NOMO-1 treated with dmso at 0.1 percent for 144 hours (cell line): ENCODE results near the gene CLEC3B.

ENCODE experiments used
- DNase-seq: peaks from one replicate; lab custom pipeline; 2025; ENCODE audit not compliant: unreplicated experiment; lab: John Stamatoyannopoulos, UW

CLEC3B gene

GRCh38 chr3:45002720-45003119, 23.4 kb upstream of the CLEC3B start:
- DNase-seq = no peak

- DNase-seq = no peak
Measured at GRCh38 chr3:45003406-45003805, 22.7 kb upstream of the CLEC3B start.

DNA sequence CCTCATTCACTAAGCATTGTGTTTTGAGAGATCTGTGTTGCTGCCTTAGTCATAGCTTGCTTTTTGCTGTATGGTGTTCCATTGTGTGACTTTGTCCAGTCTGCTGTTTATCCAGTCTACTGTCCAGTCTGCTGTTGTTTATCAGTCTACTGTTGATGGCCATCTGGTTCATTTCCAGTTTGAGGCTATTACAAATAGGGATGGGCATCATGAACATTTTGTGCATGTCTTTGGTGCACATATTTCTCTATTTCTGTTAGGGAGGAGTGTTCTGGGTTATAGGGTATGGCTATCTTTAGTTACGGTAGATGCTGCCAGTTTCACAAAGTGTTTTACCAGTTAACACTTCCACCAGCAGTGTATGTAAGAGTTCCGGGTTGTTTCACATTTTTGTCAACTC, 22.2 kb upstream of the CLEC3B start:
- no peak for DNase-seq

DNA sequence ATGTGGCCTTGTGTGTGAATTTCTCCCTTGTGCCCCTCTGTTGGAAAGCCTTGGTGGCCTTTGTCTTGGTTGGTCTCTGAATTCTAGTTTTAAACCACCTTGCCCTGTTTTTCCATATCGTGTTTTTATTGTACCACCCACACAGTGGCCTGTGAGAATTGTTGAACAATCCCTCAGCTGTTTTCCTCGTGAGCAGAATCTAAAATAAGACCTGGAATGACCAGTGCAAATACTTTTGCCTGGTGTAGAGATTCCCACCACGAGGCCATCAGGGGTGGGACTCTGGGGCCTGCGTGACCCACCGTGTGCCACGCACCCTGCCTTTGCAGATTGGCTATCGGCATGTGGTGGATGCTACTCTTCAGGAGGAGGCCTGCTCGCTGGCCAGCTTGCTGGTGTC, 19.0 kb upstream of the CLEC3B start:
- DNase-seq = no peak

GRCh38 chr3:45008117-45008516, 18.0 kb upstream of the CLEC3B start:
- no peak for DNase-seq

- no peak for DNase-seq
Measured at GRCh38 chr3:45009868-45010267, 16.2 kb upstream of the CLEC3B start.

- DNase-seq = no peak
Measured at GRCh38 chr3:45010811-45011333, 15.2 kb upstream of the CLEC3B start.

DNA sequence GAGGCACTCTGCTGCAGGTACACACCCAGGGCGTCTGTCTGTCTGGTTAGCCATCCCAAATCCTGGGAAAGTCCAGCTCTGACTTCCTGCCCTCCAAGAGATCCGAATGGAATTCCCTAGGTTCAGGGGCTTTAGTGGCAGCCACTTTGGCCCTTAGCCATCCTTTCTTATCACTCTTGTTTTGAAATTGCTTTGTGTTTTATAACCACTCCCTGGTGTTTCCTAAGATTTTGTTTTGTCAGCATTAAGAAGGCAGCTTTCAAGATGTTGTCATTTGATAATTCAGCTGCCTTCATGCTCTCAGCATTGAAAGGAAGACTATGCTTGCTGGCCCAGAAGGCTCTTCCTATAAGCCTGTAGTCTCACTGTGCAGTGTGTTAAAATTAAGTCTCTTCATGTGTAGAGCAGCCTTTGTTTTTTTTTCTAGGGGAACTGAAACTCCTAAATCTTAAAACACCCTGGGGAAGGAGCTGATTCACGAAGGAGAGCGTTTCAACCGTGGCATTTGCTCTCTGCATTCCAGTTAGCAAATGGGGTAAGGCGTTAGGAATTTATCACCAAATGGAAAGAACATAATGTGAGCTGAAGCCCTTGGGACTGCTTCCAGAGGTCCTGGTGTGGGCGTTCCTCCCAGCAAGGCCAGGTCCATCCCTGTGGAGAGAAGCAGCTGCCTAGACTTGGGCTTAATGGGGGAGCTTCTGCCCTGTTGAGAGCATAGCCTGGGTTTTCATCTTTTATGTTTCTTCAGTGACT, 14.2 kb upstream of the CLEC3B start:
- DNase-seq = peak; percentile 53

GRCh38 chr3:45012577-45012976, 13.5 kb upstream of the CLEC3B start:
- DNase-seq = no peak

DNA sequence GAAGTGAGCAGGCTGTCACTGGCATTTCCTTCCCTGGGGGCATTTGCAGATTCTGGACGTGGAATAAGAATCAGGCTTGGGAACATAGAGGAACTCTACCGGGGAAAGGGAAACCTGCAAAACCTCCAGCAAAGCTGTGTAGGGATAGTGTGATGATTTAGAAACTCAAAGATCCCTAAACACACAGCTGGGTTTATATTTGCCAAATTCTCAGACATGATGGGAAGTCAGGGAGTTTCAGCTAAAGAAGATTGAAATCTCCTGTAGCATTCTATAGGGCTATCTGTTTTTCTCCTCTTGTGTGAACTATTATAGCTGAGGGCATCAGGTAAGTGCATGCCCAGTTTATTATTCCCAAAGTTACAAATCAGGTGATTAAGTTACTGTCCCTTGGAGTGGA, 9.2 kb upstream of the CLEC3B start:
- no peak for DNase-seq

DNA sequence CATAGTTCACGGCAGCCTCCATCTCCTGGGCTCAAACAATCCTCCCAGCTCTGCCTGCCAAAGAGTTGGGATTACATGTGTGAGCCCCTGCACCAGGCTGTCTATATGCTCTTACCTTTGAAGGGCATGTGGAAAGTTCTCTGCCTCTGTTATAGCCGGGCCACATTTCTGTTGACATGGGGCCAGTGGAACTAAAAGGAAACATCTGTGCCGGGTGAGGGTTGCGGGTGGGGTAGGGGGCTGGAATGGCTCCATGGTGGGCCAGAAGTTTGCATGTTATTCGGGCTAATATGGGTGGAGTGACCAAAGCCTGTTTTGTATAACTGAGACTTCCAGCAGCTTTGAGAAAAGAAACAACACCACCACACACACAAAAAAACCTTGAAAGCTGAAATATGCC, 8.3 kb upstream of the CLEC3B start:
- no peak for DNase-seq

GRCh38 chr3:45020534-45020933, 5.6 kb upstream of the CLEC3B start:
- no peak for DNase-seq

- no peak for DNase-seq
Measured at GRCh38 chr3:45021524-45022297, 4.4 kb upstream of the CLEC3B start.

- no peak for DNase-seq
Measured at GRCh38 chr3:45023675-45024074, 2.4 kb upstream of the CLEC3B start.

GRCh38 chr3:45024542-45025255, 1.4 kb upstream of the CLEC3B start:
- DNase-seq = no peak

DNA sequence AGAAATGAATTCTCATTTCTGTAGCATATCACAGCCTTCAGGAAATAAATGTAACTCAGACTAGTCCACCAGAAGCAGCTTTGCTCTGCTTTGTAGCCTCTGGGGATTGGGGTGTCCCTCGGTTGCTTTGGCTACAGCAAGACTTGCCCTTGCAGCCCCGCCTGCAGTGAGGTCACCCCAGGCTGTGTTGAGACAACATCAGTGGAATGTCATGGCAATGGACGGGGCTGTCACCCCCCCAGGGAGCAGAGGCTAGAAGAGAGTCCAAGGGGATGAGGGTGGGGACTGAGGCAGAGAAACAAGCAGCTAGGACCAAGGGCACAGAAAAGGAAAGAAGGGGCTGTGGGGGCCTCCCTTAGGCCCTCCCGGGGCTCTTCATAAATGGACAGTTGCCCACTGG, 854 bp downstream of the CLEC3B start:
- DNase-seq = no peak

DNA sequence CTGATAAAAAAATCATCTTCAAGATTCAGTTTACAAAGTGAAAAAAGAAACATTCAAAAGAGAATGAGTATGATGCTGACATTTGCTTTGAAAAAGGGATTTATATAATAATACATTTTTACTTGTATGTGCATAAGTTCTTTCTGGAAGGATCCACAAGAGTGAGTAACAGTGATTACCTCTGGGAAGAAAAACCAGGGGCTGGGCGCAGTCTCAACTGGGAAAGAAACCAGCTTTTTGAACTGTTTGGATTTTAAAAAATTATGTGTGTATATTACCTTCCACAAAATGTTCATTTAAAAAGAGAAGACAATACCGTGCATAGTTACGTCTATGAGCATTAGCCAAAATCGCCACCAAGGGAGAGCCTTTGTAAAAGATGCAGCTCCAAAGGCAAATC, 1.3 kb downstream of the CLEC3B start:
- DNase-seq = no peak

- DNase-seq = no peak
Measured at GRCh38 chr3:45029216-45029615, 3.1 kb downstream of the CLEC3B start.

DNA sequence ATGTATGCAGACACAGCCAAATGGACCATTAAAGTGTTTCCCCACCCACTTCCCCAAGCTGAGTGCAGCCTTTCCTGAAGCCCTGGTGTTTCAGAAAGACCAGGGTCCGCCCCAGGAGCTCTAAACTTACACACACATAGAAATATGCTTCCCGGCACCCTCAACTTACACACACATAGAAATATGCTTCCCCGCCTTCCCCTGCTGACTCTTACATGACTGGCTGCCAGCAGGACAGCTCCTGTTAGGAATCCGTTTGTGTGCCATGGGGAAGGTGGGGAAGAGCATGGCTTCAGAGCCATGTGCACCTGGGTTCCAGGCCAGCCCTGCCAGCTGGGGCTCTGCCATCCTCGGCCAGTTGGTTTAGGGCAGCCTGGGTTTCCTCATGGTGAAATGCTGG, 3.6 kb downstream of the CLEC3B start:
- DNase-seq = no peak

DNA sequence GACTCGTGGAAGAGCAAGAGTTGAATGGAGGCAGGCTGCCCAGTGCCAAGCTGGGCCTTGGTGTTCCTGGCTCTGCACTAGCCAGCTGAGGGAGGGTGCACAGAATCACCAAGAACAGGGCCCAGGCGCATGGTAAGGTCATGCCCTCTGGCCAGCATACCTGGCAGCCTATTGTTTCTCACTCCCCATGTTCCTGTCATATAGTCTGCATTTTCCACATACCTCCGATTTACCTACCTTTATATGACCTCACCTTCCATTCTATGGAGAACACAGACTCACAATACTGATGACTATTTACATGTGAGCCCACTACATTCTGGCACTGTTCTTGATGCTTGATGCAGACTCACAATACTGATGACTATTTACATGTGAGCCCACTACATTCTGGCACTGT, 5.4 kb downstream of the CLEC3B start:
- DNase-seq = no peak

DNA sequence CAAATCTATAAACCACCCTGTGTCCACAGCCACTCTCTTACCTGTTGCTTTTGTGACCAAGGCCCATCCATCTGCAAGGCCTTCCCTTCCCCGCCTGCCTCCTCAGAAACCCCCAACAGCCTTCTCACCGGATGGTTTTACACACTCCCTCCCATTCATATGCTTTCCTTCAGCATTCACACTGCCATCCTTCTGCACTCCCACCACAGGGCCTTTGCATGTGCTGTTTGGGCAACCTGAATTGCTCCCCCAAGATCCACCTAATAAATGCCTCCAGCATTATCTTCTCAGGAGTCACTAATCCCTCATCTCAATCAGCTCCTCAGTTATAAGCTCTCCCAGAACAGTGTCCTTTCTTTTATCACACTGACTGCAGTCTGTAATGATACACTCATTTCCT, 6.0 kb downstream of the CLEC3B start:
- no peak for DNase-seq

DNA sequence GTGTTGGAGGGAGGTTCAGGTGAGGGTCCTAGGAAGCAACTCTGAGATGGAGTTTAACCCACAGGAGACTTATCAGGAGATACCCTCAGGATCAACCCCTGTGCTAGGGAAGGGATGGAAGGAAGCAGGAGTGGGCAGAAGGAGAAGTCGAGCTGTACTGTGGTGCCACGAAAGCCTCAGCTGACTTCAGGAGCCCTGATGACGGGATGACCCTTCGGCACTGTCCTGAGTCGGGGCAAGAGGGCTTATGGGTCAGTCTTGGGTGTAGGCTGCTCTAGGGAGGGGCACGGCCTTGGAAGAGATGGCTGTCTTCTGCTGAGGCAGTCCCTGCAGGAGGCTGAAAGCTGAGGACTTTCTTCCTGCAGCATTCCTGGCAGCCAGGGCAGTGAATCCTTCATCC, 7.7 kb downstream of the CLEC3B start:
- DNase-seq = no peak
